Right renal cortex interstitium (tissue), 3 donors: Measurements from ENCODE around the gene PLA2R1. TPM values are rescaled to one million over a fixed set of nuclear protein-coding genes. Genes with fewer than 3 reads are reported as not detected.

Experiments
- DNase-seq, 3 donors: peaks; one replicate each; pipeline ENCODE4 v3.0.0-alpha.2; 2013; ENCODE audit warnings: low read depth in 3 of 3, low spot score in 2 of 3
- polyA plus RNA-seq, 3 donors: library from polyadenylated mRNA; unstranded; fragments of 120-200 nt; gene quantifications; one replicate each; pipeline ENCODE4 v1.2.1, GENCODE V29; 2013; ENCODE audit not compliant: insufficient read length in 3 of 3

Gene PLA2R1
- polyA plus RNA-seq, 3 donors, result 65.5 to 130 (median 112) TPM

DNA sequence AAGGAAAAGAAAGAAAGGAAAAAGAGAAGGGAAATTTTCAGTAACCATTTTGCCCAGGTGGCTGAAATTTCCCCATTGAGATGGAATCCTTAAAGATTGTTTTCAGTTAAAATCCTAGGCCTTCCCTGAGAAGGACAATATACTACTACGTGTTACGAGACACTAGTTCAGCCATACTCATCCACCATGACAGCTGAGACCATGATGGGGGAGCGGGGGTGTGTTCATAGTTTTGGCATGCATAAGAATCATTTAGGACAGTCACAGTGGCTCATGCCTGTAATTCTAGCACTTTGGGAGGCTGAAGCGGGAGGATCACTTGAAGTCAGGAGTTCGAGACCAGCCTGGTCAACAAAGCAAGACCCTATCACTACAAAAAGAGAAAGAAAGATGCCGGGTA lies 28.0 kb downstream of the PLA2R1 start:
- no peak for DNase-seq

DNA sequence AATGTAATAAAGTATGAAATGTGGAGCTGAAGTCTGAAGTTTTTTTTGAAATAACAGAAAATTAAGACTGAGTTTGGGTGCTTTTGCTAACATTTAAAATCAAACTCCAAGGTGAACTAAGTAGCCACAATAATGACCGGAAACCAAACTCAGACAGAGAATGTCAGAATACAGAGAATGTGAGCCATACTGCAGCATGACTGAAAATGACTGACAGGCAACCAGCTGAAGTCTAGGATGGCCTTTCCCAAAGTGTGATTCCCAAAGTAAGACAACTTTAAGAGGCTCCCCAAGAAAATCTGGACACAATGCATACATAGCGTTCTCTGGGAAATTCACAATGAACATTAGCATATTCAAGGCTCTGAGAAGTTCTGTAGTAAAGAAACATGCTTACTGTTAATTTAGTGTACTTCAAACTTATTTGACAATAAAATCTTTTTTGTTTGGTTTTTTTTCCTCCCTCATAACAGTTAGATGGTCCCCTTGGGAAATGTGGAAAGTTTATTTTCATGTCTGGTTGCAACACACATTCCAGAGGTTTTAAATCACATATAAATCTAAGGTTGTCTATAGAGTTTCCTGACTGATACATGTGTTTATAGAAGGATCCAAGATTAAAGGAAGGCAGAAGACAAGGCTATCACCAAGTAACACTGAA lies 28.6 kb downstream of the PLA2R1 start:
- DNase-seq, result no peak

DNA sequence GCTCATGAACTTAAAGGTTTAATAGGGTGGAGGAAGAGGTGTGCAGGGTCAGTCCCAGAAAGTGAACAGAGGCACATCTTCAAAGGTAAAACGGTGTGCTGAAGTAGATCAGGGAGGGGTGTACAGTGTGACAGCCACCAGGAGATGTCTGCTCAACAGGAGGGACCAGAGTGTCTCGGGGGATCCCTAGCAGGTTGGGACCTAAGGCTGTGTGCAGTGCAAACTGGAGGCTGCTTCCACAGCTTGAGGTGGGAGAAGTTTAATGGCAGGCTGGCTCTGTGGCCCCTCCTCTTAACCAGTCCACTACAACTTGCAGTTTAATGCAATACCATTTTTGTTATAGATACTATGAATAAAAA lies 33.2 kb downstream of the PLA2R1 start:
- no peak for DNase-seq

DNA sequence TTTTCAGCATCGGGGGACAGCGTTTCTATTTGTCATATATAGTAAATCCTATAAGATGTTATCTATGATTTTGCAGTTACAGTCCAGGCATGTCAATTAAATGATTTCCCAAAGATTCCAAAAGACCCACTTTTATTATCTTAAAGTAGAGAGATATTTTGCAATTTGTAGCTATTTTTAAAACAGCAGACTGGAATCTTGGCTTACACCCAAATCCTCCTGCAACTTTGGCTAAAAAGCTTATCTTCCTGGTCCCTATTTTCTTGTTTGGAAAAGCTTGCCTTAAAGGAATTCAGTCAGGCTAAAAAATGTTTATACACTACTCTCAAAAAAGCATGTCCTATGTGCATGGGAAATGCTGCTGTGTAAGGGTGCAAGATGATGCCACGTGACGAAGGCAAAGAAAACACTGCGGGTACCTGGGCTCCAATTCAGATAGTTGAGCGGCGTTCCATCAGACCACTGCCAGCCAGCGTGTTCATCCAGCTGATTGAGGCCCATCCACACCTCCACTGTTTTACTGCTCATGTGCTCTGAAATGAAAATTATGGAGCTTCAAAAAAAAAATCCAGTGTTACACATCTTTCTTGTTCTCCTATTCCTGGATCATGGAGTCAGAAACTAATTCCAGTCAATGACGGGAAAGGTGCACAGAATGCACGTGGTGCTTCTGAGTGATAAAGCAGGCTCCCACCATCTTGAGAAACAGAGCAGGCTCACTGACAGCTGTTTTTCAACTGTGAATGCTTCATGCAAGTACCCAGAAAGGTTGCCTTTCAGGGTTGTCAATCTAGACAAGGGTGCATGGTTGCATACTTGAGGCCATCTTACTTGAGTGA lies 33.8 kb downstream of the PLA2R1 start:
- no peak for DNase-seq

DNA sequence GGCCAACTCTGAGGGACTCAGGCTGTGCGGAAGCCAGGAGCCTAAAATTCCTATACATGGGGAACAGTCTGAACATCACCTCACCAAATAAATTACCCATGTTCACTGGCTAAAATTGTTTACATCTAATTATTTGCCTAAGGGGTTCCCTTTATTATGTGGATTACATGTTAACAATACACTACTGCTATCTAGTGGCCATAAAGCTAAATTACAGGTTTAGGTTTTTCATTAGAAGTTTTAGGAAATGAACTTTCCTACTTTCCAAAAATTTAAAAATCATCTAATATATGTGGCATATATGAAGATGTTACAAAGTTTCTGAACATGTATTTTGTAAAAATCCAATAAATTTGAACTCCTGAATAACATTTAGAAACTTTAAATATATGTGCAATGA lies 40.3 kb downstream of the PLA2R1 start:
- DNase-seq, result no peak

DNA sequence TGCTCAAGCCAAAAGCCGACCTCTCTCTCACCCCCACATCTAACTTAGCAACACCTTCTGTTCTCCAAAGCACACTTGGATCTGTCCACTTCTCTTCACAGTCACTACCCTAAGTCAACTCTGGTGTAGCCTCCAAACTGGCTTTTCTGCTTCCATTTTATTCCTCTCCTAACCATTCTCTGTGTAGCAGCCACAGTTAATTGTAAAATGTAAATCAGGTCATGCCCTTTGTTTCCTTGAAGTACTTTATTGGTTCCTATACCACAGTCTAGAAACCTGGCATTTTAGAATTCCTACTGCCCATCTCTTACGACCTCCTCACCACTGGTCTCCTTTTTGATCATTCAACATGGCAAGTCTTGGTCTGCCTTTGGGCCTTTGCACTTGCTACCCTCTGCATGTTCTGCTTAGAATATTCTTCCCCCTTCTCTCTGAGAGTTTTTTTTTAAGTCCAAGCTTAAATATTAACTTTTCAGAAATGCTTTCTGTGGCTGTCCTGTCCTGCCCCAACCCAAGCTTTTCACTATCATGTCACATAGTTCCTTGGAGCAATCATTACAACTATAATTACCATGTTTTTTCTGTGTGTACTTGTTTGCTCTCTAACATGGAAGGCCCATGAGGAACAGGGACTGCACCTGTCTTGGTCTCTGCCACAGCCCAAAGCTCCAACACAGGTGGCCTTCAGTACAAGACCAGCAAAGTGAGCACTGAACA lies 42.9 kb downstream of the PLA2R1 start:
- DNase-seq, result no peak

DNA sequence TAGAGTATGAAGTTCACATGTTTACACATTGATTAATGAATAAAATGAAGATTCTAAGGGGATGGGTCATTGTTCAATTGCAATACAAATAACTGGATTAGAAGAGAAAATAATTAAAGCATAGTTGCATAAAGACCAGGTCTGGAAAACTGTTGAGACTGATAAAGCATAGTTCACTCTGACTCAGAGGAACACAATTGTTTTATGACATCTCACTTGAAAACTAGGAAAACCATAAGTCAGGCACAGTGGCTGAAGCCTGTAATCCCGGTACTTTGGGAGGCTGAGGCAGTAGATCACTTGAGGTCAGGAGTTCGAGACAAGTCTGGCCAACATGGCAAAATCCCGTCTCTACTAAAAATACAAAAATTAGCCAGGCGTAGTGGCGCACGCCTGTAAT lies 46.7 kb downstream of the PLA2R1 start:
- no peak for DNase-seq

DNA sequence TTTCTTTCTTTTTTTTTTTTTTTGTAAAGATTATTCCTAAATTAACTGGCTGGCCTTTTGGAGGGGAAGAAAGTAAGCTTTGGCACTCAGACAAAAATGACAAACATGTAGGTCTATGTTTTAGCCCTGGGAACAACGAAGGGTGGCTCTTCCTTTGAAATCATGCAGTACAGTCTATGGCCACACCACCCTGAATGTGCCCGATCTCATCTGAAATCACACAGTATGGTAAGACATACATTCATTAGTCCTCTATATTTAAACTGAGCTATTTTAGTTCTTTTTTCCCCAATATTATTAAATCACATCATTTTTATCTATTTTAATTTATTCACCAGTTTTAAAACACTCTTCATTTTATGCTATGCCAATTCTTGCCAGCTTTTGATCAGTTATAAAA lies 48.2 kb downstream of the PLA2R1 start:
- DNase-seq, result no peak

DNA sequence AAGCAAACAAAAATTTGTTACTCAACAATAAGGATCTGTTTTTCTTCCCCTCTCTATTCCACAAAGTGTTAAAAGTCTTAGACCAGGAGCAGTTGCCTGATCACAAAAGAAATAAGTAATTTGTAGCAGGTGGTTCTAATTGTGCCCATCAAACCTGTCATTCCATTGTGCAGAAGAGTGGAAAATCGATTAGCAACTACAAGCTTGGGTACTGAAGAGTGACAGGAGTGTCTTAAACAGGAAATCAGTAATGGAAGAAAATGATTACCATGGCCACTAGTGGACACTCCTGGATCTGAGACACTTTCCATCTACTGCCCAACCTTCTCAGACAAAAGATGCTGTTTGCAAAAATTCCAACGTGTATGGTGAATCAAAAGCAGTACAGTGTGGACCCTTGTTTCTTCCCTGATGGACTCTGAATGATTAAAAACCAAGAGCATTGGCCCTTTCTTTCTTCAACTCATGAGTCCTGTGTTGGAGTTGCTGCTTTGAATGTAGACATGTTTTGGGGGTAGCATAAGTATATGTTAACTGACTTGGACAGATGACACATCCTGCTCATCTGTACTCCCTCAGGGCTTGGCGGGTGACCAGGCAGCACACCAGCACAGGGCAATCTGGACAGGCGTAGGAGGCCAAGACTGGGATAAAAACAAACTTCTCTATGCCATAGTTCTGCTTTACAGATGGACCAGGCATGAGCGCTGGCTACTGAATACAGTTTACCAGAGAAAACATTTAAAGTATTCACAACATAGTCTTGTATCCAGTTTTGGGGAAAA lies 51.9 kb downstream of the PLA2R1 start:
- no peak for DNase-seq

DNA sequence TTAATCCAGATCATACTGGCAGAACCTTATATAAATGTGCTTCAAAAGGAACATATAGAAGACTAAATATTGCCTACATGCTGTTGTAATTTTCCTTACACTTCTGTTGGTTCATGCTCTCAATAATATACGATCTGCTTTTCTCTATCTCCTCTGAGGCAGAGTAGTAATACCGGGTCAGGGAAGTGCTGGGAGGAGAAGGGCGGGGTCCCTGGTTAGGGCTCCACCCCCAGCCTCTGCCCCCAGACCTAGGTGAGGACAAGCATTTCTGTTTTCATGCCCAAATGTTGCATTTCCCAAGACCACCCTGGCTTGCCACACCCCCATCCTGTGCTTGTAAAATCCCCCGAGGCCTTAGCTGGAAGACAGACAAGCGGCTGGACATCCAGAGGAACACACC lies 55.3 kb downstream of the PLA2R1 start:
- no peak for DNase-seq

DNA sequence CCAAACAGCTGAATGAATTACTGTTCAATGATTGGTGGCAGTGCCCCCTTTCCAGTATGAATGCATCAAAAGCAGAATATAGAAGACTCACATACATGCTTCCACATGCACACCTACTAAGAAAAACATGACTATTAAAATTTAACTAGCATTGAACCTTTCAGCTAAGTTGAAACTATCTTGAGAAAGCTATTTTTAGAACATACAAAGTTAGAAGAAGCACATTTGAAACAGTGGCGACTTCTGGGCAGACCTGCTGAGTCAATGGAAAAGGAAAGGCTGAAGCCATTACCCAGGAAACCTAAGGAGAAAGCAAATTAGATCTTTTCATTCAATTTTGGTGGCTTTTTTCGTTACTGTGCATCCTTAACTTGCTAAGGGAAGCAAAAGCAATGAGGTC lies 55.9 kb downstream of the PLA2R1 start:
- no peak for DNase-seq

DNA sequence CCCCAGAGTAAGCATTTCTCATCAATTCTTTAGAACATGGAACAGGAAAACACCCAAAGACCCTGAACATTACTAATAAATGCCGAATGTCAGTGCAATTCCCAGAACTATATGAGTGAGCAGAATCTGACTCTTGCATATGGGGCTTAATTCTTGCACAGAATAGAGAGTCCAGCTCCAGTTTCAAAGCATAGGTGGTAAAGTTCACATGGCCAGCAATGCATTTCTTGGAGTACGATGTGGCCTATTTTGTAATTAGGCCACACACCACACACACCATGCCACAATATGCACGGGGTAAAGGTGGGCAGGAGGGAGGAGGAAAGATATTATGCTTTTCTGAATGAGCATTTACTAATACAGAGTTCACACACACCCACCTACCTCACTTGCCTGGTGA lies 56.5 kb downstream of the PLA2R1 start:
- no peak for DNase-seq

DNA sequence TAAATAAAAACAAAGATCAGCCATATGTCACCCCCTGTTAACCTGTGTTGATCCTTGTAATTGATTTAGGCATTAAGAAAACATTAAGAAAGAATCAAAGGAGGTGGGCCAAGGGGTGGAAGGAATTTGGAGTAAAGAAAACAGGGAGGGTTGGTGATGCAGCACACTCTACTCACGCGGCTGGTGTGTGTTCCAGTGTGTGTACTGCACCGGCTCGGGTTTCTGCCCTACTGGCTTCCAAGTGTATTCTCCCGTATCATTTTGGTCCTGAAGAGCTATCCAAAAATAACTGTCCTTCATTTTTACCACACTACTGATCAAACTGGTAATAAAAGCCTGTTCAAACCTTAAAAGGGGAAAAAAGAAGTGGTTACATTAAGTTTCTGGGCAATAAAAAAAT lies 56.9 kb downstream of the PLA2R1 start:
- no peak for DNase-seq

DNA sequence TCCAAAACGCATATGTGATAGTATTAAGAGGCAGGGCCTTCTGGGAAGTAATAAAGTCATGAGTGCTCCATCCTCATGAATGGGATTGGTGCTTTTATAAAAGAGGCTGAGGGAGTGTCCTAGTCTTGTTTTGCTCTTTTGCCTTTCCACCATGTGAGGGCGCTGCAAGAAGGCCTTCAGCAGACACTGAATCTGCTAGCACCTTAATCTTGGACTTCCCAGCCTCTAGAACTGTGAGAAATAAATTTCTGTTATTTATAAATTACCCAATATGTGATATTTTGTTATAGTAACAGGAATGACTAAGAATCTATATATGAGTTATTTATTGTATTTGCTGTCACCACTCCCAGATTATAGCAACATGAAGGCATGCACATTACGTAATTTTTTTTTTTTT lies 63.5 kb downstream of the PLA2R1 start:
- DNase-seq, result no peak

DNA sequence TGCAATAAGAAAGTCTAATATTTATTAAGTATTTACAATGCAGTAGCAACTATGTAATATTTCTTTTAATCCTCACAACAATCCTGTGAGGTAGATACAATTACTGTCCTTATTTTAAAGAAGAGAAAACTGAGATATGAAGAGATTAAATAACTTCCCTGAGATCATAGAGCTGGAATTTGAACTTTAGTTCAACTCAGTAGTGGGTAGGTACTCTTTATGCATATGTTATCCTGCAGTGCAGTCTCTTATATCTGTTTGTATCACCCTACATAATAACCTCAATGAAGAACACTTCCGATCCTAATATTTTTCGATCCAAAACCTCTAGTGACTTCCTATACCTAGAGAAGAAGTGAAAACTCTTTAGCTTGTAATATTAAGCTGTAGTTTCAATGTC lies 64.2 kb downstream of the PLA2R1 start:
- no peak for DNase-seq

DNA sequence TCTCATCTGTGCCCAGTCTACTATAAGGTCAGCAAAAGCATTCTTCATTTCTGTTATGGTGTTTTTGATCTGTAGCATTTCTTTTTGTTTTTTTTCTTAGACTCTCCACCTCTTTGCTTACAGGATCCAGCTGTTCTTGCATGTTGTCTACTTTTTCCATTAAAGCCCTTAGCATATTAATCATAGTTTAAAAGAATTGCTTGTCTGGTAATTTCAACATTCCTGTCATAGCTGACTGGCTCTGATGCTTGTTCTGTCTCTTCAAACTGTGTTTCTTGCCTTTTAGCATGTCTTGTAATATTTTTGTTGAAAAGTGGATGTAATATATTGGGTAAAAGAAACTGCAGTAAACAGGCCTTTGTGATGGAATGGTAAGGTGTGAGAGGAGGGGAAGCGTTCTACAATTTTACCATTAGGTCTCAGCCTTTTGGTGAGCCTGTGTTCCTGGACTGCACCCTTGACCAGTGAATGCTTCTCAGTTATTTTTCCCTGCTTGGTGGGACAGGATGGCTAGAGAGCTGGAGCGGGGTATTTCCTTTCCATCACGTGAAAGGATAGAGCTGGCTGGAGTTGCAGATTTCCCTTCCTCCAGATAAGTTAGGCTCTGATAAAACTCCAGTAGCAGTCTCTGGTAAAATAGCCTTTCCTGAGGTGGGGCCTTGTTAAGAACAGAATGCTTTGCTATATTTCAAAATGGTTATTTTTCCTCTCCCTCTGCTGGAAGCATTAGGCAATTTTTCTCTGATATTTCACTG lies 65.4 kb downstream of the PLA2R1 start:
- no peak for DNase-seq

DNA sequence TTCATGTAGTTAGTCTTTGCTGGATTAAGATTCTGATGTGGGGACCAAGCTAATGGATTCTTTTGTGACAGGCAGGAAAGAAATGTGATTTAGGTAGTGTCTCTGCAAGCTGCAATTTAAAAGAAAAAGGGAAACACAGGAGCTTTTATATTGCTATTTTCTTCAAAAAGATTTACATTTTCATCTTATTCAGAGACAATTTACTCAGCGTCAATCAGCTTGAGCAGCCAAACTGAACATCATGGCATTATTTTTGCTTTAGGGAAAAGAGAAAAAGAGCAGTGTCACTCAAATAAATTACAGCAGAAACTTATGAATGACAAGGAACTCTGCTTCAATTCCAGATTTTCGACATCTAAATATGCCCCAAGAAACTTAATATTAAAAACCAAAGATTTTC lies 67.4 kb downstream of the PLA2R1 start:
- DNase-seq, result no peak

DNA sequence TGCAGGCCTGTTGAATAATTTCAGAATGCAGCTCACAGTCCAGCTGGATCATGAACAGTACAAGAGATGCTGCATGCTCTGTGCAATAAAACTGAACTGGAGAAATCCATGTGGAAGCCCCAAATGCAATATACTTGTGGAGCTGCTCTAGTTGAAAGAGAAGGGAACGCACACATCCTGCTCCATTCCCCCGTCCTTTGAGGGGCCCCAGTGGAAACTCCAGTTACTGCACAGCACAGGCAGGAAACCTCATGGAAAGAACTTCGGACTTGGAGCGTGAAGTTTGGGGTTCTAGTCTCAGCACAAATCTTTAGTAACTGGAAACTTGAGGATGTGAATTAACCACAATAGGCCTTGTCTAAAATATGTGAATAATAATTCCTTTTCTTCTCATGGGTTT lies 73.2 kb downstream of the PLA2R1 start:
- no peak for DNase-seq

DNA sequence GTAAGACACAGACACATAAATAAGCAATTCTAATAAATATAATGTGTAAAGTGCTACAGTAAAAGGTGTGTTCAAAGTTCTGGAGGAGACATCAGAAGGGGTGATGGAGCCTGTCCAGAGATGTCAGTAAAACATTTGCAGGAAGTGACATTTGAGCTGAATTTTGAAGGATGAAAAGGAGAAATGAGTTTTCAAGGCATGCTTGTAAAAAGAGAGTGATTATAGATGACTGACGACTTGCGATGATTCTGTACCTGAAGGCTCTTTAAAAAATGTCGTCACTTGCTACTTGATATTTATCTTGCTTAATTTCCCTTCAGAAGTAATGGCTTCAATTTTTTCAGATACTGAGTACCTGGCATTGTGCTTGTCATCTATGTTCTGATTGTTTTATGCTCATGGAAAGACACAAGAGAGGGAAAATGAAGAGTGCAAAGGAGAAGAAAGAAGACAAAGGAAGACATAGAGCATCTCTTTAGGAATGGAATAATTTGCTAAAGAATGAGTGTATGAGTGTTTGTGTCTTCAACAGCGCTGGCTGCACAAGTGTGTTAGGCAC lies 73.9 kb downstream of the PLA2R1 start:
- DNase-seq, result no peak

DNA sequence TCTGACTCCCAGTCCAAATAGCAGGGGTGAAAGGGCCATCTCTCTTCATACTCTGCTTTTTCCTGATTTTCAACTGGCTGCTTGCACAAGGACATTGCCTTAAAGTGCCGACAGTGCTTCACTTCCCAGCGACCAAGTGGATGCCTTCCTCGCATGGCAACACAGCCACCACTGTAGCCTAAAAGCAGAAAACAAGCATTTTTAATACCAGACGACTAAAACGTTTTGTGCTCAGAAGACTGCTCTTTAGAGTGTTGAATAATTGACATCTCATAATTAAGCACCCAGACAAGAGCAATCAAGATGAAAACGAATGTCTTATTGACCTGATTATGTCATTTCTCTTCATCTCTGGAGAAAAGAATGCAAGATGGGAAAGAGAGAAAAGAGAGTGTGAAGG lies 75.2 kb downstream of the PLA2R1 start:
- no peak for DNase-seq
